HEK293T (cell line): ENCODE measurements around the gene TRIM69.

Experiments used
- CTCF ChIA-PET: fragments of 350-600 bp; formaldehyde crosslinking; extraction: SDS; loops from one replicate; lab custom pipeline; 2021; ENCODE audit warnings: antibody characterized with exemption, inconsistent platforms; lab: Yijun Ruan, JAX
- POLR2A ChIA-PET: fragments of 350-600 bp; formaldehyde crosslinking; extraction: SDS; loops from one replicate; lab custom pipeline; 2020; ENCODE audit warnings: antibody characterized with exemption, inconsistent platforms; lab: Yijun Ruan, JAX
- DNase-seq: peaks from one replicate; pipeline ENCODE4 v3.0.0; 2012; ENCODE audit warnings: mixed read lengths; ENCODE audit errors: extremely low spot score
- ARNT ChIP-seq: fragments of 450-650 bp; IDR thresholded peaks from 2 replicates; pipeline ENCODE4 v1.6.1; 2017; ENCODE audit warnings: mild to moderate bottlenecking
- BHLHE40 ChIP-seq: fragments of 450-650 bp; IDR thresholded peaks from 2 replicates; pipeline ENCODE4 v1.6.1; 2016; ENCODE audit warnings: mild to moderate bottlenecking, moderate library complexity, borderline replicate concordance
- CTBP1 ChIP-seq: fragments of 450-650 bp; IDR thresholded peaks from 2 replicates; pipeline ENCODE4 v1.6.1; 2016; ENCODE audit warnings: borderline replicate concordance
- ELF4 ChIP-seq: fragments of 450-650 bp; IDR thresholded peaks from 2 replicates; pipeline ENCODE4 v1.6.1; 2017; ENCODE audit warnings: antibody characterized with exemption
- FOXA1 ChIP-seq: fragments of 450-650 bp; IDR thresholded peaks from 2 replicates; pipeline ENCODE4 v1.6.1; 2016; ENCODE audit warnings: mild to moderate bottlenecking
- FOXK2 ChIP-seq: fragments of 450-650 bp; IDR thresholded peaks from 2 replicates; pipeline ENCODE4 v1.6.1; 2016; ENCODE audit warnings: mild to moderate bottlenecking
- FOXM1 ChIP-seq: fragments of 450-650 bp; IDR thresholded peaks from 2 replicates; pipeline ENCODE4 v1.6.1; 2017; ENCODE audit warnings: mild to moderate bottlenecking, borderline replicate concordance
- HDGF ChIP-seq: fragments of 450-650 bp; IDR thresholded peaks from 2 replicates; pipeline ENCODE4 v1.6.1; 2017; ENCODE audit warnings: antibody characterized with exemption, borderline replicate concordance
- L3MBTL2 ChIP-seq: fragments of 450-650 bp; conservative IDR thresholded peaks from 2 replicates; pipeline ENCODE4 v1.6.1; 2016; ENCODE audit warnings: mild to moderate bottlenecking
- LEF1 ChIP-seq: fragments of 450-650 bp; IDR thresholded peaks from 2 replicates; pipeline ENCODE4 v1.6.1; 2017; ENCODE audit warnings: mild to moderate bottlenecking, borderline replicate concordance
- NFRKB ChIP-seq: fragments of 450-650 bp; IDR thresholded peaks from 2 replicates; pipeline ENCODE4 v1.6.1; 2016; ENCODE audit warnings: mild to moderate bottlenecking, moderate library complexity
- PKNOX1 ChIP-seq: fragments of 450-650 bp; IDR thresholded peaks from 2 replicates; pipeline ENCODE4 v1.6.1; 2016
- SP1 ChIP-seq: fragments of 450-650 bp; IDR thresholded peaks from 2 replicates; pipeline ENCODE4 v1.6.1; 2017
- SUZ12 ChIP-seq: fragments of 450-650 bp; IDR thresholded peaks from 2 replicates; pipeline ENCODE4 v1.6.1; 2016; ENCODE audit warnings: mild to moderate bottlenecking
- TARDBP ChIP-seq: fragments of 450-650 bp; IDR thresholded peaks from 2 replicates; pipeline ENCODE4 v1.6.1; 2016
- ZNF384 ChIP-seq: fragments of 450-650 bp; IDR thresholded peaks from 2 replicates; pipeline ENCODE4 v1.6.1; 2016

Gene TRIM69

GRCh38 chr15:44812029-44812517 is 75.7 kb downstream of the TRIM69 start:
- no peak for DNase-seq
- POLR2A ChIA-PET: no interaction called here
- CTCF ChIA-PET: no interaction called here
- no peak for TF ChIP-seq SP1
- TF ChIP-seq HDGF: no peak
- TF ChIP-seq FOXA1: no peak
- TF ChIP-seq CTBP1: no peak
- TF ChIP-seq FOXK2: no peak
- TF ChIP-seq LEF1: no peak
- TF ChIP-seq NFRKB: no peak
- no peak for TF ChIP-seq ARNT
- TF ChIP-seq PKNOX1: no peak
- TF ChIP-seq TARDBP: no peak
- no peak for TF ChIP-seq ZNF384
- TF ChIP-seq BHLHE40: no peak
- no peak for TF ChIP-seq FOXM1
- no peak for TF ChIP-seq L3MBTL2
- no peak for TF ChIP-seq SUZ12
- TF ChIP-seq ELF4: no peak

GRCh38 chr15:44813231-44813630 is 76.9 kb downstream of the TRIM69 start:
- DNase-seq: no peak
- ChIA-PET CTCF (no interaction called here), POLR2A (interaction anchor here (1.1 kb wide), 1 partner anchor 150 kb away, joined by 3 read pairs; the partner anchor contains the start of gene SPG11)
- TF ChIP-seq HDGF (no peak), CTBP1 (no peak), ARNT (no peak), TARDBP (no peak), ELF4 (no peak), L3MBTL2 (no peak), FOXM1 (no peak), SP1 (no peak), FOXA1 (no peak), FOXK2 (no peak), NFRKB (no peak), LEF1 (no peak), SUZ12 (no peak), BHLHE40 (no peak), PKNOX1 (no peak), ZNF384 (no peak)
